Keratinocyte (primary cell): ENCODE results near the gene NFASC. TPM values are rescaled to one million over a fixed set of nuclear protein-coding genes. Genes with fewer than 3 reads are reported as not detected.

Experiments
- DNase-seq: peaks from one replicate; pipeline ENCODE4 v3.0.0-alpha.2; 2011; ENCODE audit warnings: low read depth, missing footprints, low spot score
- FAIRE-seq: peaks from 2 replicates; lab custom pipeline; 2011; peaks lifted over from hg19 to GRCh38; lab: Jason Lieb, UNC
- H2AFZ ChIP-seq: 2 replicates; pipeline ENCODE4 v1.6.0; 2012; ENCODE audit warnings: low read length, control low read depth, inconsistent platforms; ENCODE audit not compliant: control insufficient read depth
- H3K27ac ChIP-seq: 2 replicates; pipeline ENCODE4 v1.5.1; 2011; ENCODE audit warnings: low read length; ENCODE audit not compliant: control insufficient read depth, insufficient read depth
- H3K27me3 ChIP-seq: 3 replicates; pipeline ENCODE4 v1.6.0; 2011; ENCODE audit warnings: low read length; ENCODE audit not compliant: control insufficient read depth, insufficient read depth; ENCODE audit errors: extremely low read depth
- H3K36me3 ChIP-seq, 2 experiments: 2 replicates in 1 of 2; 3 replicates in 1 of 2; pipeline ENCODE4 v1.5.1; 2011; ENCODE audit warnings: low read length in 2 of 2, mild to moderate bottlenecking in 1 of 2; ENCODE audit not compliant: control insufficient read depth in 2 of 2, insufficient read depth in 2 of 2; ENCODE audit errors: extremely low read depth in 1 of 2
- H3K4me1 ChIP-seq: 3 replicates; pipeline ENCODE4 v1.5.1; 2011; ENCODE audit warnings: low read length; ENCODE audit not compliant: control insufficient read depth, insufficient read depth; ENCODE audit errors: extremely low read depth
- H3K4me2 ChIP-seq: 3 replicates; pipeline ENCODE4 v1.6.0; 2011; ENCODE audit warnings: low read depth, low read length; ENCODE audit not compliant: control insufficient read depth, insufficient read depth; ENCODE audit errors: extremely low read depth
- H3K4me3 ChIP-seq, 3 experiments: fragments of 200-600 bp in 1 of 3; sonication (generic) in 1 of 3; 2 replicates in 2 of 3; 3 replicates in 1 of 3; pipeline ENCODE4 v1.5.1; 2011 to 2016; ENCODE audit warnings: low read length in 3 of 3, mild to moderate bottlenecking in 3 of 3, control low read depth in 2 of 3, inconsistent platforms in 1 of 3, low read depth in 1 of 3, mixed read lengths in 1 of 3, mixed run types in 1 of 3, moderate library complexity in 1 of 3; ENCODE audit not compliant: control insufficient read depth in 2 of 3, insufficient read depth in 2 of 3; ENCODE audit errors: extremely low read depth in 1 of 3
- H3K79me2 ChIP-seq: 2 replicates; pipeline ENCODE4 v1.6.0; 2012; ENCODE audit warnings: low read length; ENCODE audit not compliant: control insufficient read depth, insufficient read depth
- H3K9ac ChIP-seq: 3 replicates; pipeline ENCODE4 v1.6.0; 2011; ENCODE audit warnings: low read length; ENCODE audit not compliant: control insufficient read depth, insufficient read depth; ENCODE audit errors: extremely low read depth
- H3K9me1 ChIP-seq: 3 replicates; pipeline ENCODE4 v1.6.0; 2011; ENCODE audit warnings: low read length; ENCODE audit not compliant: control insufficient read depth, insufficient read depth; ENCODE audit errors: extremely low read depth
- H3K9me3 ChIP-seq: 2 replicates; pipeline ENCODE4 v1.5.1; 2012; ENCODE audit warnings: low read depth, low read length; ENCODE audit not compliant: control insufficient read depth
- H4K20me1 ChIP-seq: 3 replicates; pipeline ENCODE4 v1.6.0; 2011; ENCODE audit warnings: low read length; ENCODE audit not compliant: control insufficient read depth, insufficient read depth; ENCODE audit errors: extremely low read depth
- CTCF ChIP-seq, 3 experiments: IDR thresholded peaks in 1 of 3; conservative IDR thresholded peaks in 1 of 3; optimal IDR thresholded peaks in 1 of 3; 2 replicates in 2 of 3; 3 replicates in 1 of 3; pipeline versions ENCODE3 to v1.5.1; 2011; ENCODE audit warnings: low read length in 3 of 3, mild to moderate bottlenecking in 3 of 3, moderate library complexity in 2 of 3, control low read depth in 1 of 3, inconsistent platforms in 1 of 3; ENCODE audit not compliant: insufficient read depth in 2 of 3; ENCODE audit errors: extremely low read depth in 1 of 3
- EZH2 ChIP-seq: IDR thresholded peaks from one replicate; pipeline ENCODE4 v1.6.1; 2012; ENCODE audit warnings: inconsistent platforms, mild to moderate bottlenecking, low read length, moderate library complexity
- dilution Hi-C: fragments of 300-500 bp; cut with MboI; formaldehyde crosslinking; loops from one replicate; pipeline ENCODE4 v1.7.0; 2020; ENCODE audit warnings: low sequenced_read_pairs; ENCODE audit not compliant: extremely low pct_ligation_motif_present
- polyA plus RNA-seq, 5 experiments: library from polyadenylated mRNA; depleted of rRNA in 3 of 5; stranded (reverse) in 3 of 5; stranded (forward) in 1 of 5; unstranded in 1 of 5; fragments of >200 nt; gene quantifications; 1 replicate in 1 of 5; 2 replicates in 3 of 5; 3 replicates in 1 of 5; pipeline versions ENCODE4 v1.2.1 to v1.2.3, GENCODE V29; 2011 to 2012; ENCODE audit warnings: missing spikeins in 2 of 5, low read depth in 1 of 5, low replicate concordance in 1 of 5

NFASC gene
- polyA plus RNA-seq, 1 donor (not counting 4 experiments of a cell fraction or from before 2014, with no cell fraction given): 4.3 TPM

GRCh38 chr1:205054013-205054412 is 183.4 kb downstream of the NFASC start:
- FAIRE-seq: no peak
- H3K79me2 ChIP-seq: no peaks in the 10 kb centered on the region
- H3K4me2 ChIP-seq: no peak overlapping the region
- H2AFZ ChIP-seq: no peak overlapping the region
- no peaks in the 10 kb centered on the region for H3K36me3 ChIP-seq
- TF ChIP-seq CTCF (optimal IDR thresholded peaks at IDR 0.05 in 1 of 3, IDR thresholded peaks at IDR 0.05 in 1 of 3, conservative IDR thresholded peaks at IDR 0.05 in 1 of 3; ENCODE audit: extremely low read depth in 1 of 3, insufficient read depth in 2 of 3, low read length in 3 of 3) (no peak), EZH2 (no peak)
- H3K27me3 ChIP-seq: peaks cover 23% of the 10 kb centered on the region
- dilution Hi-C loops: no loop called here
- no peaks in the 10 kb centered on the region for H3K9me3 ChIP-seq
- no peaks in the 10 kb centered on the region for H3K4me1 ChIP-seq
- H3K4me3 ChIP-seq: no peak overlapping the region
- DNase-seq: no peak
- no peak overlapping the region for H3K9ac ChIP-seq
- no peak overlapping the region for H3K27ac ChIP-seq
- no peaks in the 10 kb centered on the region for H4K20me1 ChIP-seq
- H3K9me1 ChIP-seq: no peaks in the 10 kb centered on the region

GRCh38 chr1:205056188-205056611 is 185.5 kb downstream of the NFASC start:
- no peaks in the 10 kb centered on the region for H3K9me3 ChIP-seq
- no peaks in the 10 kb centered on the region for H3K36me3 ChIP-seq
- H3K4me1 ChIP-seq: no peaks in the 10 kb centered on the region
- no peak overlapping the region for H2AFZ ChIP-seq
- H3K9me1 ChIP-seq: no peaks in the 10 kb centered on the region
- no peaks in the 10 kb centered on the region for H3K79me2 ChIP-seq
- dilution Hi-C loops: no loop called here
- peaks cover 21% of the 10 kb centered on the region for H3K27me3 ChIP-seq
- no peak for DNase-seq
- no peaks in the 10 kb centered on the region for H4K20me1 ChIP-seq
- H3K9ac ChIP-seq: no peak overlapping the region
- H3K4me3 ChIP-seq: no peak overlapping the region
- H3K4me2 ChIP-seq: no peak overlapping the region
- H3K27ac ChIP-seq: no peak overlapping the region
- FAIRE-seq: no peak
- no peak for TF ChIP-seq CTCF (optimal IDR thresholded peaks at IDR 0.05 in 1 of 3, IDR thresholded peaks at IDR 0.05 in 1 of 3, conservative IDR thresholded peaks at IDR 0.05 in 1 of 3; ENCODE audit: extremely low read depth in 1 of 3, insufficient read depth in 2 of 3, low read length in 3 of 3)
- no peak for TF ChIP-seq EZH2
